Lower leg skin (tissue), 4 donors: Measurements from ENCODE around the gene TMC3. TPM values are rescaled to one million over a fixed set of nuclear protein-coding genes. Genes with fewer than 3 reads are reported as not detected.

ENCODE experiments used
- DNase-seq, 2 donors: peaks; one replicate each; pipeline ENCODE4 v3.0.0-alpha.2; 2019; ENCODE audit warnings: low spot score in 2 of 2
- H3K4me3 ChIP-seq: fragments of 200-600 bp; sonication (generic); 2 replicates; pipeline ENCODE4 v1.5.1; 2017; ENCODE audit warnings: mild to moderate bottlenecking, low read depth; ENCODE audit not compliant: poor library complexity, severe bottlenecking
- POLR2A ChIP-seq, 2 donors: fragments of 450-650 bp; IDR thresholded peaks; one replicate each; pipeline ENCODE4 v1.6.1; 2016 to 2017; ENCODE audit warnings: antibody characterized with exemption in 2 of 2, mild to moderate bottlenecking in 1 of 2, moderate library complexity in 1 of 2
- WGBS, 2 donors: methylation state at CpG; one replicate each; pipeline ENCODE4 v1.1.5; 2018; 5-methylcytosine and 5-hydroxymethylcytosine counted together
- intact Hi-C: fragments of 100-400 bp; cut with DNase I; formaldehyde crosslinking; loops from one replicate; pipeline ENCODE4 v1.15.0; 2023; ENCODE audit warnings: low total_unique reads
- total RNA-seq, 4 donors: library from RNA; depleted of rRNA; stranded (reverse); fragments of >200 nt; gene quantifications; one replicate each; pipeline ENCODE4 v1.1.0, GENCODE V29; 2016
- TF ChIP-seq, protein P1 (sequence below), 3 donors: fragments of 450-650 bp; IDR thresholded peaks; one replicate each; pipeline ENCODE4 v1.5.1; 2016; ENCODE audit warnings: antibody characterized with exemption in 3 of 3, mild to moderate bottlenecking in 3 of 3, moderate library complexity in 2 of 3

TMC3 gene
- total RNA-seq, 4 donors from 2014 or later = 0.05 to 0.10 TPM; not detected in 2

DNA sequence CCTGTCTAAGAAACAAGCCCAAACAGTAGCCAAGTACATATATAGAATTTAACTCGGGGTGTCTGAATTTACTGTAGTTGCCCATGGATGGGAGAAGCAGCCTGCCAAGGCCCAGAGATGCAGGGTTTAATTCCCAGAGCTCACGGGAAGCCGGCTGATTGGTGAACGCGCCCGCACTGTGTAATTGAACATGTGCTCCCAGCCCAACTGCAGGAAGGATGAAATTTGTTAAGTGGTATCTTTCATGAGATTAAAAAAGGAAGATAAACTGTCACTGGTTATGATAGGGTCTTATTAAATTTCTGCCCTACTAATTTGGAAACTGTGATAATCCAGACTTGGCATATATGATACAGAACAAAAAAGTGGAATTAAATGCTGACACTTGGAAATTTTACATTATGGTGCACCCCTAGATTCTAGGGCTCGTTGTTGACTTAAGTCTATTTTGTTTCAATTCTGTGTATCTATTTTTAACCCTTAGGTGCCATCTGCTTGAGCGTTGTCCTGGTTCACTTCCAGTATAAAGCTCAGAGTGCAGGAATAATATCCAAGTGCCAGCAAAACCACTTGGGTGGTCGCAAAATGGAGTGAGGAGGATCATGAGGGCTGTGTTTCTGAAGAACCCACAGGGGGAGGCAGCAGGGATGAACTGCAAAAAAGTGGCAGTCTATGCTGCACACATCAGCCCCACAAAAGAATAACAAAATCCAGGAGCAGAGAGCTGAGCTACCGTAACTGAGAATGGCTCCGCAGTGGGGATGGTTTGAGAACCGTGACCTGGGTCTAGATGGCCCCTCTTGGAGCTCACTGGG lies 13.8 kb upstream of the TMC3 start:
- TF ChIP-seq, protein P1, sequence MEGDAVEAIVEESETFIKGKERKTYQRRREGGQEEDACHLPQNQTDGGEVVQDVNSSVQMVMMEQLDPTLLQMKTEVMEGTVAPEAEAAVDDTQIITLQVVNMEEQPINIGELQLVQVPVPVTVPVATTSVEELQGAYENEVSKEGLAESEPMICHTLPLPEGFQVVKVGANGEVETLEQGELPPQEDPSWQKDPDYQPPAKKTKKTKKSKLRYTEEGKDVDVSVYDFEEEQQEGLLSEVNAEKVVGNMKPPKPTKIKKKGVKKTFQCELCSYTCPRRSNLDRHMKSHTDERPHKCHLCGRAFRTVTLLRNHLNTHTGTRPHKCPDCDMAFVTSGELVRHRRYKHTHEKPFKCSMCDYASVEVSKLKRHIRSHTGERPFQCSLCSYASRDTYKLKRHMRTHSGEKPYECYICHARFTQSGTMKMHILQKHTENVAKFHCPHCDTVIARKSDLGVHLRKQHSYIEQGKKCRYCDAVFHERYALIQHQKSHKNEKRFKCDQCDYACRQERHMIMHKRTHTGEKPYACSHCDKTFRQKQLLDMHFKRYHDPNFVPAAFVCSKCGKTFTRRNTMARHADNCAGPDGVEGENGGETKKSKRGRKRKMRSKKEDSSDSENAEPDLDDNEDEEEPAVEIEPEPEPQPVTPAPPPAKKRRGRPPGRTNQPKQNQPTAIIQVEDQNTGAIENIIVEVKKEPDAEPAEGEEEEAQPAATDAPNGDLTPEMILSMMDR (IDR thresholded peaks at IDR 0.05) = no peak
- TF ChIP-seq POLR2A (IDR thresholded peaks at IDR 0.05) = no peak
- no peak for DNase-seq
- 77% methylated on average over 12 of the region's 12 CpGs for WGBS, 2 donors
- intact Hi-C loops = no loop called here
- no peak overlapping the region for H3K4me3 ChIP-seq

DNA sequence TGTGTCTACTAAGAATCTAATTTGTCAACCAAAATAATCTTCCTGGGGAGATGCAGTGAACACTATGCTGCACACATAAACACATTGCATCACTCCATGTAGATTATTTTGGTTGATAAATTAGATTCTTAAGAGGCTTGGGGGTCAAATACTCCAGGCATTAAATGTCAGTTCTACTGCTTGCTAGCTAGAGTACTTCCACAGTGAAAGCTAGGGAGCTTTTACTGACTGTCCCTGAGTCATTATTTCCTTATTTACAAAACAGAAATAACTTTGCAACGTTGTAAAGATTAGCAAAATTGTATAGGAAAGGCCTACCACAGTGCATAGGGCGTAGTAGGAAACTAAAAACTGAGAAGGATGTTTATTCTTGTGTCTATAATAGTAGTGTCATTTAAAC lies 12.9 kb upstream of the TMC3 start:
- intact Hi-C loops = no loop called here
- no peak overlapping the region for H3K4me3 ChIP-seq
- 58 to 61% methylated on average over 2 of the region's 2 CpGs for WGBS, 2 donors
- TF ChIP-seq POLR2A (IDR thresholded peaks at IDR 0.05) = no peak
- TF ChIP-seq, protein P1 (IDR thresholded peaks at IDR 0.05) = no peak
- no peak for DNase-seq

DNA sequence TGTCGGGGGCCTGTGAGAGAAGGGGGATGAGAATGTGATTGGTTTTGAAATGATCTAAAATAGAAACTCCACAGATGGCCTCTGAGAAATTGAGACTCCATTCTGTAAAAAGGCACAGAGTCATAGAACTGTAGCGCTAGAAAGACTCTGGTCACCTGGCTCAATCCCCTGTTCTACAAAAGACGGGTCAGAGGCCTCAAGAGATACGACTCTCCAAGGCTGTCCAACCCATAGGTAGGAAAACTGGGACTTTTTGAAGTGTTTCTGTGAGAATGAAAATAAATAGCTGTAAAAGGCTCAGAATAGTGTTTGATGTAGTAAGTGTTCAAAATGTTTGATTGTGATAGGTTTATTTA lies 11.7 kb upstream of the TMC3 start:
- no peak for DNase-seq
- TF ChIP-seq, protein P1 (IDR thresholded peaks at IDR 0.05) = no peak
- no peak for TF ChIP-seq POLR2A (IDR thresholded peaks at IDR 0.05)
- intact Hi-C loops = no loop called here
- WGBS, 2 donors = 94 to 99% methylated on average over 4 of the region's 4 CpGs
- H3K4me3 ChIP-seq = no peak overlapping the region

DNA sequence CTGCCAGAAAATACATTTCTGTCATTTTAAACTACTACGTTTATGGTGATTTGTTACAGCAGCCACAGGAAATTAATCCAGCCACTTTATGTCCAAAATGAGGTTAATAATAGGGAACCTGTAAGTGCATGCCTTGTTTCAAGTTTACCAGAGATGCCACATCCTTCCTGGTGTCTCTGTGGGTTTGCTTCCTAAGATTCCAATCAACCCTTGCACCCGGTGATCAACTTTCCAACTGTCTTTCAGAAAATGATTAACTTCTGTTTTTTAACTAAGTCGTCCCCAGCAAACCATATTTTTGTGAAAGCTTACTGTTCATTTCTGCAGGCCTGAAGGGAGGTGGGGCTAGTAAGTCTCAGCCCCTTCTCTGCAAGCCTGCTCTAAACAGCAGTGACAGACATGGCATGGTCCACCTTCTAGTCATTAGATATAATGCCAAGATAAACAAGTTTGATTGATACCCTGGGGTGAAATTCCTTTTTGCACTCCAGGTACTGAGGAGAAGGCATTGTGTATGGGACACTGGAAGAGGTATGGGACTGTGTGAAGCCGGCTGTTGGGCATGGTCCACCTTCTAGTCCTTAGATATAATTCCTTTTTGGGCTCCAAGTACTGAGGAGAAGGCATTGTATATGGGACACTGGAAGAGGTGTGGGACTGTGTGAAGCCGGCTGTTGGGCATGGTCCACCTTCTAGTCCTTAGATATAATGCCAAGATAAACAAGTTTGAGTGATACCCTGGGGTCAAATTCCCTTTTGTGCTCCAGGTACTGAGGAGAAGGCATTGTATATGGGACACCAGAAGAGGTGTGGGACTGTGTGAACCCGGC lies 11.1 kb upstream of the TMC3 start:
- no peak for DNase-seq
- no peak overlapping the region for H3K4me3 ChIP-seq
- intact Hi-C loops = no loop called here
- WGBS, 2 donors = 76 to 86% methylated on average over 6 of the region's 6 CpGs
- TF ChIP-seq POLR2A (IDR thresholded peaks at IDR 0.05) = no peak
- TF ChIP-seq, protein P1 (IDR thresholded peaks at IDR 0.05) = no peak

DNA sequence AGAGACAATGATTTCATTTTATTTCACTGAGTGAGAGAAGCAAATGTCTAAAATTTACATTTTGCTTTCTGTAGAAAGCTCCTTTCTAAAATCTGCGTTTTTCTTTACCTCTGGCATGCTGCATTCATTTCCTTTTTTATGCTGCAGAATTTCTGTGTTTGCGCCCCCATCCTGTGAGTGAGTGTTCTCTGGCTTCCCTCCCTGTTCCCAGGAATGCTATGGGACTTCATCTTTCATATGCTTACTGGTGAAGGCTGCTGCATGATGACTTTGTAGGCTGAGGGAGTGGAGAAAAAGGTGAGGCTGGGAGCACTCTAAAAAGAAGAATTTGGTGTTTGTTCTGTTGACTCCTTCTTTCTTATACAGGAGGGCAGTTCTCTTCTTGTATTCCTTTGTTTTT lies 7.7 kb upstream of the TMC3 start:
- H3K4me3 ChIP-seq = no peak overlapping the region
- no peak for DNase-seq
- TF ChIP-seq POLR2A (IDR thresholded peaks at IDR 0.05) = no peak
- TF ChIP-seq, protein P1 (IDR thresholded peaks at IDR 0.05) = no peak
- intact Hi-C loops = no loop called here
- 83 to 84% methylated on average over 2 of the region's 2 CpGs for WGBS, 2 donors
